Stimulated activated naive CD8-positive, alpha-beta T cell treated with anti-CD3 and anti-CD28 coated beads, Interleukin-15, Interleukin-2, amounts not matched to agents 100 U/mL and 50 U/mL, for 24 hours (primary cell): Measurements from ENCODE around the gene SLC5A5.
A peak's percentile ranks its signal among the peaks of the same experiment; 100 is the strongest.
"Not testable (repeated sequence)": the region's sequence is repeated elsewhere in the genome, so short reads cannot be mapped to it uniquely, and the experiment has no call there.

ENCODE experiments used
- ATAC-seq: fragments of 150-1000 bp; cut with Tn5 transposase; one replicate; pipeline ENCODE4 v1.10.0; 2021
- DNase-seq: peaks from one replicate; pipeline ENCODE4 v3.0.0; 2021

SLC5A5 gene

DNA sequence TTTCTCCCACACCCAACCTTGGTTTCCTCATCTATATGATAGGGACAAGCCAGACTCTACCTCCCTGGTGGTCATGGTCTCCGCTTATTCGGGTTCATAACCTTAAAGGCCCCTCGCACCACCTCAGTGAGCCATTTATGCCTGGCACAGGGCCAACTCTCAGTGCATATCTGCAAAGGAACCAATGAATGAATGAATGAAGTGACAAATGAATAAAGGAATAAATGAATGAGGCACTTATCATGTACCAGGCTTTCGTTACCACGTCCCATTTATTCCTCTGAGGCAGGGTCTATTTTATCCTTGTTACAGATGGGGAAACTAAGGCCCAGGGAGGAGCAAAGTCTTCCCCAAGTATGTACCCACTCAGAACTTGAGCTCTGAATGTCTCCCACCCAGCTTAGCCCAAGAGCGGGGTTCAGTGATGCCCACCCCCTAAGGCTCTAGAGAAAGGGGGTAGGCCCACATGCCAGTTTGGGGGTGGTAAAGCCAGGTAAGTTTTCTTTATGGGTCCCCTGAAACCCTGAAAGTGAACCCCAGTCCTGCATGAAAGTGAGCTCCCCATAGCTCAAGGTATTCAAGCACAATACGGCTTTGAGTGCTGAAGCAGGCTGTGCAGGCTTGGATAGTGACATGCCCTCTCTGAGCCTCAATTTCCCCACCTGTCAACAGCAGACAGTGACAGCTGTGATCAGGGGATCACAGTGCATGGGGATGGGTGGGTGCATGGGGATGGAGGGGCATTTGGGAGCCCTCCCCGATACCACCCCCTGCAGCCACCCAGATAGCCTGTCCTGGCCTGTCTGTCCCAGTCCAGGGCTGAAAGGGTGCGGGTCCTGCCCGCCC lies 490 bp upstream of the SLC5A5 start:
- DNase-seq (no peak), ATAC-seq (no peak)

DNA sequence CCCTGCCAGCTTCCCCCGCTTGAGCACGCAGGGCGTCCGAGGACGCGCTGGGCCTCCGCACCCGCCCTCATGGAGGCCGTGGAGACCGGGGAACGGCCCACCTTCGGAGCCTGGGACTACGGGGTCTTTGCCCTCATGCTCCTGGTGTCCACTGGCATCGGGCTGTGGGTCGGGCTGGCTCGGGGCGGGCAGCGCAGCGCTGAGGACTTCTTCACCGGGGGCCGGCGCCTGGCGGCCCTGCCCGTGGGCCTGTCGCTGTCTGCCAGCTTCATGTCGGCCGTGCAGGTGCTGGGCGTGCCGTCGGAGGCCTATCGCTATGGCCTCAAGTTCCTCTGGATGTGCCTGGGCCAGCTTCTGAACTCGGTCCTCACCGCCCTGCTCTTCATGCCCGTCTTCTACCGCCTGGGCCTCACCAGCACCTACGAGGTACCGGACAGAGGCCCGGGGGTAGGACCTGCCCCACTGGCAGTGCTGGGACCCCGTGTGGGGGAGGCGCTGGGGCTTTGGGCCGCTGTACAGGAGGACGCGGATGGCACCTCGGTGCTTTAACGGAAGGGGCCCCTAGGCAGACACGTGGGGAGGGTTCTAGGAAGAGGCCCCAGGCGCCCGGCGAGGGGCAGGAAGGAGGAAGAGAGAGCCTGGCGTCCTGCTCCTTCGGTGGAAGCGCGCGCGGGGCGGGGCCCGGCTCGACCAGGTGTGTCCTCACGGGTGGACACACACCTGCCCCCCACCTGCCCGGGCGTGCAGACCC lies 681 bp downstream of the SLC5A5 start:
- DNase-seq: peak; percentile 67
- peak; percentile 47 for ATAC-seq

DNA sequence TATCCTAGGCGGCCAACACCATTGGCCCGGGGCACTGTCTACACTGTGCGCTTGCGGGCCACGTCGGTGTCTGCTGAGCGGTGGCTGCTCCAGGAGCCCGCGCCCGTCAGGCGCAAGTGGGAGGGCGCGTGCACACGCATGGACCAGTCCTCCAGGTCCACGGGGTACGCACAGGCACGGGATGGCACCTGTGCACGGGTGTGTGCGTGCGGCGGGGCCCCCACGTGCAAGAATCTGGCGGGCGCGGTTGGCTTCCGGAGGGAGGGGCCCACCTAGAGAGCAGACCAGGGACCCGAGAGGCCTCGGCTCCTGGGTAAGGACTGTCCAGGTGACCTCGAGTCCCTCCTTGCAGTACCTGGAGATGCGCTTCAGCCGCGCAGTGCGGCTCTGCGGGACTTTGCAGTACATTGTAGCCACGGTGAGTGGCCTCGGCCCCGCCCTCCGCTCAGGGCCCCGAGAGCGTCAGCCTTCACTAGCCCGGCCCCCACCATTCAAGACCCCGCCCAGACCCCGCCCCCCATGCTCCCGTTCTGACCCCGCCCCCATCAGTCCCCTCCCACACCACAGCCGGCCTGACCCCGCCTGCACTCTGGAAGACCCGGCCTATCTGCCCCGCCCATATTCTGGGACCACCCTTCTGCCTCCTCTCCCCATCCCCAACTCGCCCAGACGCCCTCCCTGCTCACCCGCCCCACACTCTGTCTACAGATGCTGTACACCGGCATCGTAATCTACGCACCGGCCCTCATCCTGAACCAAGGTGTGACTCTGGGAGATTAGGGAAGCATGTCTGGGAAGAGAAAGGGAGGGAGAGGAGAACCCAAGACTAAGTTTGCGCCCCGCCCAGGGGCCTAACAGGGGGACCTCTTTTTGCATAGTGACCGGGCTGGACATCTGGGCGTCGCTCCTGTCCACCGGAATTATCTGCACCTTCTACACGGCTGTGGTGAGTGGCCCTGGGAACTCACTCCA lies 2.3 kb downstream of the SLC5A5 start:
- ATAC-seq: peak; percentile 75

DNA sequence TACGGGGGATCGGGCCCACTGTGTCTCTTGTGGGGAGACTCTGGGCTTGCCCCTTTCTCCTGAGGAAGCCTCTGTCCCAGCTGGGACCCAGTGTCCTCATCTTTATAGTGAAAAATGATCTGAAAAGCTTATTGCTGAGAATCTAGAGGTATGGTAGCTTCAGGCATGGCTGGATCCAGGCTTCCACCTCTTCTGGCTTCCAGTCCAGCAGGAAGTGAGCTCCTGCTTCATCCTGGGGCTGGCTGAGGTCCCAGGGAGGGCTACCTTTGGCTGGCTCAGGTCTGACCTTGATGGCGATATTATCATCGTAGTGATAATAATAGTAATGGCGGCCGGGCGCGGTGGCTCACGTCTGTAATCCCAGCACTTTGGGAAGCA lies 3.0 kb downstream of the SLC5A5 start:
- DNase-seq (no peak), ATAC-seq (no peak)

More for the DNA sequence above, 2.3 kb downstream of the SLC5A5 start:
- peak; percentile 77 for DNase-seq

DNA sequence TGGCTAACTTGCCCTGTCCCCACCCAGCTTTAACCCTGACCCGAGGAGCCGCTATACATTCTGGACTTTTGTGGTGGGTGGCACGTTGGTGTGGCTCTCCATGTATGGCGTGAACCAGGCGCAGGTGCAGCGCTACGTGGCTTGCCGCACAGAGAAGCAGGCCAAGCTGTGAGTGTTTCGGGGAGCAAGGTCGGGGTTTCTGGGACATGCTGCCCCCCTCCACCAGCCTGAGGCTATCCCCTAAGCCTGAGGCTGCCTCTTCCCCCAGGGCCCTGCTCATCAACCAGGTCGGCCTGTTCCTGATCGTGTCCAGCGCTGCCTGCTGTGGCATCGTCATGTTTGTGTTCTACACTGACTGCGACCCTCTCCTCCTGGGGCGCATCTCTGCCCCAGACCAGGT lies 6.0 kb downstream of the SLC5A5 start:
- ATAC-seq: no peak
- no peak for DNase-seq

DNA sequence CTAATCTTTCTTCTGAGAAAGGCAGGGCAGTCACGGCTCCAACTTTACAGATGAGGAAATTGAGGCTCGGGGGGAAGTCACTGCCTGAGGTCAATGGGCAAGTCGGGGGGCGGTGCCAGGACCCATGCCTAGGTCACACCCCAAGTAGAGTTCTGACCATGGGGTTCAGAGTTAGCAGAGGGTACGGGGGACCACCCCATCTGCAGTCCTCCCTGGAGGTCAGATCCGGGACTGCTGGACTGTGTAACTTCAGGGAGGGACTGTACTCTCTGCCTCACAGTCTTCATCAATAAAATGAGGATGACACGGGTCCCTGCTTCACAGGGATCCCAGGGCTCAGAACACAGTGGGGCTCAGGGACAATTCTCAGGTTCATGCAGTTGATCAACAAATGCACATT lies 7.7 kb downstream of the SLC5A5 start:
- DNase-seq (no peak), ATAC-seq (no peak)

DNA sequence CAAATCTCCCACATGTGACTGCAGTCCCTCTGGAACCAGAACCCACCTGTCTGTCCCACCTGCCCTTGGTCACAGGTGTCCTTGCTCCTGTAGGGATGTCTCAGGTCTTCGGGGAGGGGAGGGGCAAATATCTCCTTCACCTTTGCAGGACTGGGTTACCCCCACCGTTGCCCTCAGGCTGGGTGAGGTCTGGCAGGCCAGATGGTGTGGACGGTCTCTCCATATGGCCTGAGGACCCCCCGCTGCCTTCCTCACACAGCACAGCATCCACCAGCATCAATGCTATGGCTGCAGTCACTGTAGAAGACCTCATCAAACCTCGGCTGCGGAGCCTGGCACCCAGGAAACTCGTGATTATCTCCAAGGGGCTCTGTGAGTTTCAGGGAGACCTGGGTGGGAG lies 10.0 kb downstream of the SLC5A5 start:
- DNase-seq: no peak
- ATAC-seq: no peak

DNA sequence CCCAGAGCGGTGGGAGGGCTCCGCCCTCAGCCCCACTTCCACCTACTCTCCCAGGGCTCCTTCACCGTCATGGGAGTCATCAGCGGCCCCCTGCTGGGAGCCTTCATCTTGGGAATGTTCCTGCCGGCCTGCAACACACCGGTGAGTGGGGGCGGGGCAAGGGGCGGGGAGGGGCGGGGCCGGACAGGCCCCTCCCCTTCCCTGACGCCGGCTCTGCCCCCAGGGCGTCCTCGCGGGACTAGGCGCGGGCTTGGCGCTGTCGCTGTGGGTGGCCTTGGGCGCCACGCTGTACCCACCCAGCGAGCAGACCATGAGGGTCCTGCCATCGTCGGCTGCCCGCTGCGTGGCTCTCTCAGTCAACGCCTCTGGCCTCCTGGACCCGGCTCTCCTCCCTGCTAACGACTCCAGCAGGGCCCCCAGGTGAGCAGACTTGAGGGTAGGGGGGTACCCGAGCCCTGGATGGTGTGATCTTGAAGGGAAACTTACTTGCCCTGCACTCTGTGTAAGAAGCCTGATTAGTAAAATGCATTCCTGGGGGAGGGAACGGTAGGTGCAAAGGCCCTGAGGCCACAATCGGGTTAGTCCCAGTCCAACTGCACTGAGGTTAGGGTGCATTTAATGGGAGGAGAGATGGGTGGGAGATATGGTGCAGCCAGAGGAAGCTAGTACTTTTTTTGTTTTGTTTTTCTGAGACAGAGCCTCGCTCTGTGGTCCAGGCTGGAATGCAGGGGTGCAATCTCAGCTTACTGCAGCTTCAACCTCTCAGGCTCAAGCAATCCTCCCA lies 12.1 kb downstream of the SLC5A5 start:
- no peak for DNase-seq
- no peak for ATAC-seq

DNA sequence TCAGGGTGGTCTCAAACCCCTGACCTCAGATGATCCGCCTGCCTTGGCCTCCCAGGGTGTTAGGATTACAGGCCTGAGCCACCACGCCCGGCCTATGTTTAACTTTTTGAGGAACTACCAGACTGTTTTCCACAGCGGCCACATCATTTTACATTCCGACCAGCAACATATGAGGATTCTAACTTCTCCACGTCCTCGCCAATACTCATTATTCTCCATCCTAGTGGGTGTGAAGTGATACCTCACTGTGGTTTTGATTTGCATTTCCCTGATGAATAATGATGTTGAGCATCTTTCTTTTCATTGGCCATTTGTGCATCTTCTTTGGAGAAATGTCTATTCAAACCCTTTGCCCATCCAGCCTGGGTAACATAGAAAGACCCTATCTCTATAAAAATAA lies 14.8 kb downstream of the SLC5A5 start:
- ATAC-seq (no peak), DNase-seq (no peak)

DNA sequence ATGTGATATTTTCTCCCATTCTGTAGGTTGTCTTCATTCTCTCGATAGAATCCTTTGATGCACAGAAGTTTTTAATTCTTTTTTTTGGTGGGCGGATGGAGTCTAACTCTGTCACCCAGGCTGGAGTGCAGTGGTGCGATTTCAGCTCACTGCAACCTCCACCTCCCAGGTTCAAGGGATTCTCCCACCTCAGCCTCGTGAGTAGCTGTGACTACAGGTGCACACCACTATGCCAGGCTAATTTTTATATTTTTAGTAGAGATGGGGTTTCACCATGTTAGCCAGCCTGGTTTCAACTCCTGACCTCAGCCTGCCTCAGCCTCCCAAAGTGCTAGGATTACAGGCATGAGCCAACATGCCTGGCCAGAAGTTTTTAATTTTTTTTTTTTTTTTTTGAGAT lies 15.5 kb downstream of the SLC5A5 start:
- not testable (repeated sequence) for ATAC-seq, DNase-seq

DNA sequence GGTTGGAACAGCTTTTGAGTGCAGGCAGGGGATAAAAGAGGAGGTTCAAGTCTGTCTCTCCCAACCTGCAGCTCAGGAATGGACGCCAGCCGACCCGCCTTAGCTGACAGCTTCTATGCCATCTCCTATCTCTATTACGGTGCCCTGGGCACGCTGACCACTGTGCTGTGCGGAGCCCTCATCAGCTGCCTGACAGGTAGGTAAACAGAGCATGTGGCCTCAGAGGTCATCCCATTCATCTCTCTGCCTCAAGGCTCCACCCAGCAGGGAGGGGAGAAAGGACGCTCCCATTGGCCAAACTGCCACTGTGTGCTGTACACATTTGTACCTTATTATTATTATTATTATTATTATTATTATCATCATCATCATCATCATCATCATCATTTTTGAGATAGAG lies 16.5 kb downstream of the SLC5A5 start:
- no peak for DNase-seq
- no peak for ATAC-seq

DNA sequence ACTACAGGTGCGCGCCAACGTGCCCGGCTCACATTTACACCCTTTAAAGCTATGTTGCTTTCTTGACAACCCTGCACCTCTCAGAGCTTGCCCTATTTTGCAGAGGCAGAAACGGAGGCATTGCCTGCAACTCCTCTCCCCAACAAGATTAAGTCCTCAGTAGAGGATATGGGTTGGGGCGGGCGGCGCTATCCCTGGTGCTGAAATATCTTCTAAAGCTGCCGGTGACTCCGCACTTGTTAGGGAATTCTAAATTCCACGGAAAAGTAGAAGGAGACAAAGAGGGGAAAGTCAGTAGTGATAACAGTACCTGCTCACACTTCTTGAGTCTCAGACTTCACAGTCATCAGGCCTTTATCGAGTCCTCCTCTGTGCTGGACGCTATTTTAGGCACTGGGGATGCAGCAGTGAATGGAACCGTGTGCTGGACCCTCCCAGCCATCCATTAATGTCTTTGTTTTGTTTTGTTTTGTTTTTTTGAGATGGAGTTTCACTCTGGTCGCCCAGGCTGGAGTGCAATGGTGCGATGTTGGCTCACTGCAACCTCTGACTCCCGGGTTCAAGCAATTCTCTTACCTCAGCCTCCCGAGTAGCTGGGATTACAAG lies 18.0 kb downstream of the SLC5A5 start:
- no peak for ATAC-seq
- DNase-seq: no peak

DNA sequence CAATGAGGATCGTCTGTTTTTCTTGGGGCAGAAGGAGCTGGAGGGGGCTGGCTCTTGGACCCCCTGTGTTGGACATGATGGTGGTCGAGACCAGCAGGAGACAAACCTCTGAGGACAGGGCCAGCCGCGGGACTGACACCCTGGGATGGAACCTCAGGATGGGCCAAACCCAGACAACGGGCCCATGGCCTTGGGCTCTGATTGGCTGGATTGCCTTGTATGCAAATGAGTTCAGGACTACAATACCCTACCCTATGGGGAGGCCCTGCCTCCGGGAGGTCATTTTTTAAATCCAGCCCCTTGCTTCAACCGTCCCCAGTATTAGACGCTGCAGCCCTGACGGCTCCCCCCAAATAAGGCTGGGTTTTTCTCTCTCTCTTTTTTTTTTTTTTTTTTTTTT lies 22.0 kb downstream of the SLC5A5 start:
- ATAC-seq: no peak
- no peak for DNase-seq

DNA sequence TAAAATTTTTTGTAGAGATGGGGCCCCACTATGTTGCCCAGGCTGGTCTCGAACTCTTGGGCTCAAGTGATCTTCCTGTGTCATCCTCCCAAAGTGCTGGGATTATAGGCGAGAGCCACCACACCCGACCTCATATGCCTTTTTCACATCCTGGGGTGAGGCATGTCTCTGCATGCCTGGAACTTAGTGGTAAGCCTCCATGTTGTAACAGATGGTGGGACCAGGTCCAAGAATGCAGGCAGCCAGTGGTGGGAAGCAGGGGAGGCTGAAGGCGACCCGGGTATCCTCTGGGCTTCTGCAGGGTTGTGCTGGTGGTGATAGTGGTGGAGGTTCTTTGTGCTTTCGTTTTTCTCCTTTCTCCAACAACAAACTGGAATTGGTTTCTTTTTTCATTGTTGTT lies 31.0 kb downstream of the SLC5A5 start:
- no peak for ATAC-seq

DNA sequence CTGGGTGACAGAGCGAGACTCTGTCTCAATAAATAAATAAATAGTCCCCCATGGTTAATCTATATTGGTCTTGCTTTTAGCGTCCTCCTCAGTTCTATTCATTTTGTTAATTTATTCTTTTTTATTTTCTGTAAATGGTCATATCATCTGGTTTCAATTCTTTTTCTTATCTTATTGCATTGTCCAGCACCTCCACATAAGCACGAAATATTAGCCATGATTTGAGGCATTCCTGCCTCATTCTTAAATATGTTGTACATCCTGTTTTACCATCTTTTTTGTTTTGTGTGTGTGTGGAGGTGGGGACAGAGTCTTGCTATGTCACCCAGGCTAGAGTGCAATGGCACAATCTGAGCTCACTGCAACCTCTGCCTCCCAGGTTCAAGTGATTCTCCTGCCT lies 36.5 kb downstream of the SLC5A5 start:
- DNase-seq: no peak
- no peak for ATAC-seq

More for the DNA sequence above, 31.0 kb downstream of the SLC5A5 start:
- DNase-seq: no peak

DNA sequence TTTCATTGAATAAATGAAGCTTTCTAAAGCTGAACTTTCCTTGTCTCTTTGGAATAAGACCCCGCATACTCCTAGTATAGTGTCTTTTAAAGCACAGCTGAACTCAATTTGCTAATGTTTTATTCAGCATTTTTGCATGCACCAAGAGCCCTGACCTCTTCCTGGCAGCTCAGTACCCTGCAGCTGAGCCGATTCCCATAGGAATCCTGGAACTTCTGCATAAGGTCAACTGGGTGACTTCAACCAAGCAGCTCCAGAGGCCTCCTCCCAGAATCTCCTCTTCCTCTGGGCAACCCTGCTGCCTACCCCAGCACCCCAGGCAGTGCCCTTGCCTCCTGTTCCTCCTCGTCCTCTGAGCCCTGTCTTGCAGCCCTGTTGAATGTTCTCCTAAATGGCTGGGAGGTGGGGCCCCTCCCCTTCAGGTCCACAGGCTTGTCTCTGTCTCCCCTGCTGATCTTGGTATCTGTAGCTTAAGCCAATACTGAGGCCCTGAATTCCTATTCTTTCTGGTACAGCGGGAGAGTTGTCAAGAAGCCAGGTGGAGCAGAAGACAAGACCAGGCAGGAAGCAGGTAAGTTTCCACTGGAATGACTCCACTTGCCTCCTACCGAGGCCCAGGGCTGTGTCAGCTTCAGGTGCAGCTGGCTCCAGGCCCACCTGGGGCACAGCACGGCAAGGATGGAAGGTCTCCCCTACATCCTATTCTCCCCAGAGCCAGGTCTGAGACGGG lies 37.4 kb downstream of the SLC5A5 start:
- ATAC-seq (no peak), DNase-seq (no peak)

DNA sequence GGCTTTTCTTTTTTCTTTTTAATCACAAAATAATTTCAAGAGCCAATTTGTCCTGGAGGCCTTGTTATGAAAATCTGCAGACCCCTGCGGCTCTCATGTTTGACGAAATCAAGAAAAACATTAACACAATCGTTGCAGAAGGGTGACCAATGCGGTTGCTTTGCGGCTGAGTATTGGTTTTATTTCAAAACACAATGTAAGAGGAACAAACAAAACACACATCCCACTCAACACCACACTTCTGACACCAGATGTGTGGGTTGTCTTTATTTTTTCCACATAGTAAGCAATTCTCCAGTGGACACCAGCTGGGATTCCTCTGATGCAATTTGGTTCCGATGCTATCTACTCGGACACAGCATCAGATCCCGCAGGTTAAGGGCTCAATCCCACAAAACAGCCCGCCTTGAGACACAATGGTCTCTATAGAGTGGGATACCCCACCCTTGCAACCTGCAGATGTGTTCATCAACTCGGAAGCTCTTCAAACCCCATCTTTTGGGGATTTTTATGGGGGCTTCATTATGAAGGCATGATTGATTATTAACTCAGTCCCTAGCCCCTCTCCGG lies 39.1 kb downstream of the SLC5A5 start:
- ATAC-seq (no peak), DNase-seq (no peak)

DNA sequence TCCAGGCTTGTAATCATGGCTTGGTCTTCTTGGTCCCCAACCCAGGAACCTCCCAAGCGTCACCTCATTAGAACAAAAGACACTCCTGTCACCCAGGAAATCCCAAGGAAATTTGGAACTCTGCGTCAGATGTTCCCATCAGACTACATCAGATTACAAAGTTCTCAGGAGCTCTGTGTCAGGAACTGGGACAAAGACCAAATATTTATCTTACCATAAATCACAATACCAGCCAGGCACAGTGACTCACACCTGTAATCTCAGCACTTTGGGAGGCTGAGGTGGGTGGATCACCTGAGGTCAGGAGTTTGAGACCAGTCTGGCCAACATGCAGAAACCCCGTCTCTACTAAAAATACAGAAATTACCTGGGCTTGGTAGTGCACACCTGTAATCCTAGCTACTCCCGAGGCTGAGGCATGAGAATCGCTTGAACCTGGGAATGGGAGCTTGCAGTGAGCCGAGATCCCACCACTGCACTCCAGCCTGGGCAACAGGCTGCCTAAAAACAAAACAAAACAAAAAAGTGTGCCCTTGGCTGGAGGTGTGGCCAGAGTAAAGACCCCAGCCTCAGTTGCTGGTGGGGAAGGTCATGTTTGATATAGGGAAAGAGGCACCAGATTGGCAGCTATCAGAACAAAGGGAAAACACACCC lies 44.3 kb downstream of the SLC5A5 start:
- DNase-seq (no peak), ATAC-seq (no peak)

DNA sequence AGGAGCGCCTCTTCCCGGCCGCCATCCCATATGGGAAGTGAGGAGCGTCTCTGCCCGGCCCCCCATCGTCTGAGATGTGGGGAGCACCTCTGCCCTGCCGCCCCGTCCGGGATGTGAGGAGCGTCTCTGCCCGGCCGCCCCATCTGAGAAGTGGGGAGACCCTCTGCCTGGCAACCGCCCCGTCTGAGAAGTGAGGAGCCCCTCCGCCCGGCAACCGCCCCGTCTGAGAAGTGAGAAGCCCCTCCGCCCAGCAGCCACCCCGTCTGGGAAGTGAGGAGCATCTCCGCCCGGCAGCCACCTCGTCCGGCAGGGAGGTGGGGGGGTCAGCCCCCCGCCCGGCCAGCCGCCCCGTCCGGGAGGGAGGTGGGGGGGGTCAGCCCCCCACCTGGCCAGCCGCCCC lies 46.4 kb downstream of the SLC5A5 start:
- DNase-seq, ATAC-seq: not testable (repeated sequence)

DNA sequence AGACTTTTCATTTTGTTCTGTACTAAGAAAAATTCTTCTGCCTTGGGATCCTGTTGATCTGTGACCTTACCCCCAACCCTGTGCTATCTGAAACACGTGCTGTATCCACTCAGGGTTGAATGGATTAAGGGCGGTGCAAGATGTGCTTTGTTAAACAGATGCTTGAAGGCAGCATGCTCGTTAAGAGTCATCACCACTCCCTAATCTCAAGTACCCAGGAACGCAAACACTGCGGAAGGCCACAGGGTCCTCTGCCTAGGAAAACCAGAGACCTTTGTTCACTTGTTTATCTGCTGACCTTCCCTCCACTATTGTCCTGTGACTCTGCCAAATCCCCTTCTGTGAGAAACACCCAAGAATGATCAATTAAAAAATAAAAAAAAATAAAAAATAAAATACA lies 47.4 kb downstream of the SLC5A5 start:
- DNase-seq, ATAC-seq: not testable (repeated sequence)
